K562 (cell line): Measurements from ENCODE around the gene SULT1A1. TPM values are rescaled to one million over a fixed set of nuclear protein-coding genes. Genes with fewer than 3 reads are reported as not detected.

Experiments used
- CREM ChIP-seq: IDR thresholded peaks from 2 replicates; pipeline ENCODE4 v1.6.1; 2014; ENCODE audit warnings: antibody characterized with exemption, low read depth
- EP300 ChIP-seq: IDR thresholded peaks from 2 replicates; pipeline ENCODE4 v1.6.1; 2012; ENCODE audit warnings: low read length, improper control_type of control experiment
- FIP1L1 ChIP-seq: fragments of 200-400 bp; formaldehyde crosslinking; IDR thresholded peaks from 2 replicates; pipeline ENCODE4 v1.6.1; 2018; ENCODE audit warnings: mild to moderate bottlenecking, low read depth, low read length; ENCODE audit not compliant: poor library complexity, severe bottlenecking
- GABPA ChIP-seq: fragments of 200-800 bp; sonication (Bioruptor generic); conservative IDR thresholded peaks from 2 replicates; pipeline ENCODE4 v1.6.1; 2016; ENCODE audit warnings: low read depth, missing genetic modification characterization, missing compliant biosample characterization
- HMG20A ChIP-seq: fragments of 450-650 bp; formaldehyde crosslinking; conservative IDR thresholded peaks from 2 replicates; pipeline ENCODE4 v1.4.0; 2020; ENCODE audit warnings: mild to moderate bottlenecking, mixed read lengths
- MCM7 ChIP-seq, 2 experiments: fragments of 450-650 bp; IDR thresholded peaks; 2 replicates each; pipeline ENCODE4 v1.6.1; 2016 to 2018
- NFRKB ChIP-seq: fragments of 450-650 bp; IDR thresholded peaks from 2 replicates; pipeline ENCODE4 v1.6.1; 2016; ENCODE audit warnings: low read depth
- PHF20 ChIP-seq: fragments of 450-650 bp; IDR thresholded peaks from 2 replicates; pipeline ENCODE4 v1.6.1; 2018; ENCODE audit not compliant: partially characterized antibody
- SRF ChIP-seq, 2 experiments: fragments of 250-450, 450-650 bp in 1 of 2; sonication (Bioruptor Pico) in 1 of 2; sonication (generic) in 1 of 2; formaldehyde crosslinking; IDR thresholded peaks; 2 replicates each; pipeline versions ENCODE4 v1.5.0 to v1.5.1; 2020 to 2022; ENCODE audit warnings: mild to moderate bottlenecking in 1 of 2, missing genetic modification reagents in 1 of 2
- ZBTB11 ChIP-seq, 3 experiments: fragments of 200-800 bp in 1 of 3; fragments of 250-450 bp in 1 of 3; fragments of 450-650 bp in 1 of 3; sonication (Bioruptor Pico) in 1 of 3; sonication (Bioruptor generic) in 1 of 3; formaldehyde crosslinking in 1 of 3; IDR thresholded peaks; 2 replicates each; pipeline versions ENCODE4 v1.6.1 to v1.8.0; 2016 to 2022; ENCODE audit warnings: mild to moderate bottlenecking in 2 of 3, missing genetic modification characterization in 2 of 3, missing compliant biosample characterization in 1 of 3, moderate library complexity in 1 of 3
- ZBTB17 ChIP-seq: fragments of 450-650 bp; formaldehyde crosslinking; IDR thresholded peaks from 2 replicates; pipeline ENCODE4 v1.4.0; 2020; ENCODE audit warnings: mild to moderate bottlenecking
- ZNF239 ChIP-seq: fragments of 250-450 bp; sonication (Bioruptor Pico); IDR thresholded peaks from 2 replicates; pipeline ENCODE4 v1.4.0; 2020; ENCODE audit warnings: mild to moderate bottlenecking
- ZNF311 ChIP-seq: fragments of 250-450 bp; sonication (Bioruptor Pico); IDR thresholded peaks from 2 replicates; pipeline ENCODE4 v1.4.0; 2020; ENCODE audit warnings: mild to moderate bottlenecking, moderate library complexity
- ZNF445 ChIP-seq: fragments of 250-450 bp; sonication (Bioruptor Pico); IDR thresholded peaks from 2 replicates; pipeline ENCODE4 v1.4.0; 2020; ENCODE audit warnings: low read depth, mild to moderate bottlenecking, moderate library complexity
- ZNF584 ChIP-seq: fragments of 200-800 bp; sonication (Bioruptor generic); IDR thresholded peaks from 2 replicates; pipeline ENCODE4 v1.6.1; 2016; ENCODE audit warnings: low read depth, mild to moderate bottlenecking, missing genetic modification characterization, missing compliant biosample characterization
- polyA plus RNA-seq, 8 experiments: library from polyadenylated mRNA; depleted of rRNA in 4 of 8; stranded (reverse) in 5 of 8; unstranded in 3 of 8; fragments of >200 nt; fragmentation: Nextera tagmentation in 2 of 8; fragmentation: Illumina TruSeq in 1 of 8; extraction: Ambion mirVana in 2 of 8; extraction: Trizol in 1 of 8; gene quantifications; 2 replicates each; pipeline versions ENCODE4 v1.2.1 to v1.2.3, GENCODE V29; 2011 to 2014; ENCODE audit warnings: inconsistent platforms in 1 of 8, missing spikeins in 1 of 8
- total RNA-seq, 7 experiments: library from RNA; depleted of rRNA in 6 of 7; stranded (reverse); fragments of >200 nt in 6 of 7; fragmentation: Illumina TruSeq in 2 of 7; extraction: Trizol in 2 of 7; gene quantifications; 2 replicates each; pipeline versions ENCODE4 v1.2.1 to v1.2.3, GENCODE V29; 2011 to 2021; ENCODE audit warnings: low replicate concordance in 1 of 7
- TF ChIP-seq, protein P1 (sequence below): fragments of 450-650 bp; IDR thresholded peaks from 2 replicates; pipeline ENCODE4 v1.6.1; 2016
- TF ChIP-seq, protein P2 (sequence below): fragments of 450-650 bp; IDR thresholded peaks from 2 replicates; pipeline ENCODE4 v1.6.1; 2014; ENCODE audit warnings: low read depth, mild to moderate bottlenecking, moderate library complexity, borderline replicate concordance
- TF ChIP-seq, protein P3 (sequence below): sonication (generic); IDR thresholded peaks from 2 replicates; pipeline ENCODE4 v1.6.1; 2016

SULT1A1 gene
- total and polyA plus RNA-seq, 9 of the 15 experiments (the other 6 are each of a cell fraction or from before 2014, with no cell fraction given): 3.4 to 30.1 (median 16.6) TPM

- TF ChIP-seq ZBTB11 (CRISPR knock-in tag; IDR thresholded peaks at IDR 0.05): no peak
- no peak for TF ChIP-seq PHF20
- no peak for TF ChIP-seq ZNF445
- TF ChIP-seq MCM7 (IDR thresholded peaks at IDR 0.05): no peak
- TF ChIP-seq FIP1L1: no peak
- TF ChIP-seq, protein P1, sequence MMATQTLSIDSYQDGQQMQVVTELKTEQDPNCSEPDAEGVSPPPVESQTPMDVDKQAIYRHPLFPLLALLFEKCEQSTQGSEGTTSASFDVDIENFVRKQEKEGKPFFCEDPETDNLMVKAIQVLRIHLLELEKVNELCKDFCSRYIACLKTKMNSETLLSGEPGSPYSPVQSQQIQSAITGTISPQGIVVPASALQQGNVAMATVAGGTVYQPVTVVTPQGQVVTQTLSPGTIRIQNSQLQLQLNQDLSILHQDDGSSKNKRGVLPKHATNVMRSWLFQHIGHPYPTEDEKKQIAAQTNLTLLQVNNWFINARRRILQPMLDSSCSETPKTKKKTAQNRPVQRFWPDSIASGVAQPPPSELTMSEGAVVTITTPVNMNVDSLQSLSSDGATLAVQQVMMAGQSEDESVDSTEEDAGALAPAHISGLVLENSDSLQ: no peak
- TF ChIP-seq EP300: no peak
- TF ChIP-seq CREM: no peak
- no peak for TF ChIP-seq ZNF239 (CRISPR knock-in tag)
- TF ChIP-seq, protein P2, sequence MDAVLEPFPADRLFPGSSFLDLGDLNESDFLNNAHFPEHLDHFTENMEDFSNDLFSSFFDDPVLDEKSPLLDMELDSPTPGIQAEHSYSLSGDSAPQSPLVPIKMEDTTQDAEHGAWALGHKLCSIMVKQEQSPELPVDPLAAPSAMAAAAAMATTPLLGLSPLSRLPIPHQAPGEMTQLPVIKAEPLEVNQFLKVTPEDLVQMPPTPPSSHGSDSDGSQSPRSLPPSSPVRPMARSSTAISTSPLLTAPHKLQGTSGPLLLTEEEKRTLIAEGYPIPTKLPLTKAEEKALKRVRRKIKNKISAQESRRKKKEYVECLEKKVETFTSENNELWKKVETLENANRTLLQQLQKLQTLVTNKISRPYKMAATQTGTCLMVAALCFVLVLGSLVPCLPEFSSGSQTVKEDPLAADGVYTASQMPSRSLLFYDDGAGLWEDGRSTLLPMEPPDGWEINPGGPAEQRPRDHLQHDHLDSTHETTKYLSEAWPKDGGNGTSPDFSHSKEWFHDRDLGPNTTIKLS: no peak
- TF ChIP-seq ZNF311: no peak
- peak; percentile 65 for TF ChIP-seq GABPA (tag)
- TF ChIP-seq NFRKB: 0 out of 2 replicates have a peak, but pooled peaks have one; percentile 29
- TF ChIP-seq HMG20A (CRISPR knock-in tag): no peak
- TF ChIP-seq ZNF584 (CRISPR knock-in tag): no peak
- TF ChIP-seq ZBTB17: peak; percentile 45; the same call in 1 of the 2 replicates
- TF ChIP-seq SRF (CRISPR knock-in tag; IDR thresholded peaks at IDR 0.05): no peak
- TF ChIP-seq, protein P3, sequence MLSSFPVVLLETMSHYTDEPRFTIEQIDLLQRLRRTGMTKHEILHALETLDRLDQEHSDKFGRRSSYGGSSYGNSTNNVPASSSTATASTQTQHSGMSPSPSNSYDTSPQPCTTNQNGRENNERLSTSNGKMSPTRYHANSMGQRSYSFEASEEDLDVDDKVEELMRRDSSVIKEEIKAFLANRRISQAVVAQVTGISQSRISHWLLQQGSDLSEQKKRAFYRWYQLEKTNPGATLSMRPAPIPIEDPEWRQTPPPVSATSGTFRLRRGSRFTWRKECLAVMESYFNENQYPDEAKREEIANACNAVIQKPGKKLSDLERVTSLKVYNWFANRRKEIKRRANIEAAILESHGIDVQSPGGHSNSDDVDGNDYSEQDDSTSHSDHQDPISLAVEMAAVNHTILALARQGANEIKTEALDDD: no peak
These were observed at the start of gene SULT1A1 (continued) for GRCh38 chr16:28609631-28610594.
